Left colon (tissue), 2 donors: ENCODE results near the gene HOXA2. TPM values are rescaled to one million over a fixed set of nuclear protein-coding genes. Genes with fewer than 3 reads are reported as not detected.

Experiments used
- ATAC-seq: fragments of 200-7000 bp; cut with Tn5 transposase; one replicate; pipeline ENCODE4 v1.9.1; 2020; ENCODE audit warnings: mild to moderate bottlenecking, moderate library complexity
- DNase-seq, 2 donors: peaks; one replicate each; pipeline ENCODE4 v3.0.0-alpha.2; 2020
- intact Hi-C, 2 donors: fragments of 100-400 bp; cut with DNase I in 1 of 2; cut with micrococcal nuclease in 1 of 2; formaldehyde crosslinking; loops; one replicate each; pipeline versions ENCODE4 v1.11.2 to v1.14.0; 2022; cut with DNase I, micrococcal nuclease
- total RNA-seq, 2 donors: library from RNA; stranded (reverse); fragmentation: NEBNext Ultra II Directional; extraction: Animal tissue kit (Norgen Biotek cat#: 25700); gene quantifications; one replicate each; pipeline ENCODE4 v1.2.1, GENCODE V29; 2021
- donor health status: DM: no; HTN: no; CAD: no.
- donor health status: DM: yes; HTN: yes; CAD: no.

Gene HOXA2
- total RNA-seq, 2 donors from 2014 or later: 2.7 to 3.2 TPM

DNA sequence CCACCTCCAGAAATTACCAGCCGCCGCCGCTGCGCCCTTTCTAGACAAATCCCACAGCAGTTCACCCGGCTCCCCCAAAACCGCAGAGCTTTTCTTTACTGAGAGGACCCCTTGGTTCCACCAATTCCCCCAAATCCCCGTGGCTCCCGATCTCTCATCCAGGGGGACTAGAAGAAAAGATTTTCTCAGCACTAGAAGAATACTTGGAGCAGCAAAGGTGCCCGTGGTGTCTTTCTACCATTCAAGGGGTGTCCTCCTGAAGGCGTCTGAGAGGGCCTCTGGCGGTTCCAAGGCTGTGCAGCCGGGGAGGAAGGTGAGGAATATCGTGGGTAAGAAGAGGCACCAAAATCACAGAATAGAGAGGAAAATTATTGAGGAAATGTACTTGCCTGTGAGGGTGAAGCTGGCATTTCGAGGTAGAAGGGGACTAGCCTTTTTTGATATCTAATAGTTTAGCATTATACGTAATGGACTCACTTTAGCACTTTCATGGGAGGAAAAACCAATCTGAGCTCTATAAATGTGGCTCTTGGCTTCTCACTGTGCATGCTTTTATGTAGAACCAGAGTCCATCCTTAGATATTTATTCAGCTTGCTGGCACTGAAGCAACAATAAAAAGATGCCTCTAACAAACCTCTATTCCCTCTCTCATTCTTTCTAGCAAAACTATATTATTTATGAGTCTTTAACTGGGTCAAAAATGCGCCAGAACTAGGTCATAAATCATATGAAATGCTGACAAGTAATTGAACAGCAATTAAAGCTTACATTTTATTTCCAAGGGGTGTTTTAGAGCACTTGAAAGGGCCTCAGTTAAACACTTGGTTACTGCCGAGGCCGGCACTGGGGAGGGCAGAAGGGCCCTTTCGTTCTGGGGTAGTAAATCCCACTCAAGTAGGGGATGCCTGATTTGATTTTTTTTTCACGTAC, 13.8 kb upstream of the HOXA2 start:
- ATAC-seq: no peak
- intact Hi-C loops: no loop called here
- DNase-seq: no peak

GRCh38 chr7:27115221-27116026, 12.9 kb upstream of the HOXA2 start:
- ATAC-seq (peak; percentile 34), DNase-seq (peak; percentile 66 to 74)
- intact Hi-C loops: no loop called here

DNA sequence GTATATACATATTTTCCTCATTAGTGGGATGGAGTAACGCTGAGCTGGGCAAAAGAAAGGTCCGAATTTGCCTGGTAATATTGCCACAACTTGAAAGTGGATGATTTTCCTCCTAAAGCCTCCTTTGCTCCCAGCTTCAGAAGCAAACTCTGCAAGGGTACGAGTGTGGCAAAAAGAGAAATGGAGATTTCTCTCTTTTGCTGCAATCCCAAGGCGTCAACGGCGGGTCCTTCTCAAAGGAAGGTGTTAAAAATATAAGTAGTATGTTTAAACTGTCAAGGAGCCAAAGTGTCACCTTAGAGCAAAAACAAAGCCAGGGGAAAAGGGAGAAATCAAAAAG, 12.4 kb upstream of the HOXA2 start:
- DNase-seq (no peak), ATAC-seq (no peak)
- intact Hi-C loops: no loop called here

GRCh38 chr7:27113991-27114769, 11.7 kb upstream of the HOXA2 start:
- intact Hi-C loops: no loop called here
- DNase-seq (peak; percentile 66 to 76), ATAC-seq (peak; percentile 19)

DNA sequence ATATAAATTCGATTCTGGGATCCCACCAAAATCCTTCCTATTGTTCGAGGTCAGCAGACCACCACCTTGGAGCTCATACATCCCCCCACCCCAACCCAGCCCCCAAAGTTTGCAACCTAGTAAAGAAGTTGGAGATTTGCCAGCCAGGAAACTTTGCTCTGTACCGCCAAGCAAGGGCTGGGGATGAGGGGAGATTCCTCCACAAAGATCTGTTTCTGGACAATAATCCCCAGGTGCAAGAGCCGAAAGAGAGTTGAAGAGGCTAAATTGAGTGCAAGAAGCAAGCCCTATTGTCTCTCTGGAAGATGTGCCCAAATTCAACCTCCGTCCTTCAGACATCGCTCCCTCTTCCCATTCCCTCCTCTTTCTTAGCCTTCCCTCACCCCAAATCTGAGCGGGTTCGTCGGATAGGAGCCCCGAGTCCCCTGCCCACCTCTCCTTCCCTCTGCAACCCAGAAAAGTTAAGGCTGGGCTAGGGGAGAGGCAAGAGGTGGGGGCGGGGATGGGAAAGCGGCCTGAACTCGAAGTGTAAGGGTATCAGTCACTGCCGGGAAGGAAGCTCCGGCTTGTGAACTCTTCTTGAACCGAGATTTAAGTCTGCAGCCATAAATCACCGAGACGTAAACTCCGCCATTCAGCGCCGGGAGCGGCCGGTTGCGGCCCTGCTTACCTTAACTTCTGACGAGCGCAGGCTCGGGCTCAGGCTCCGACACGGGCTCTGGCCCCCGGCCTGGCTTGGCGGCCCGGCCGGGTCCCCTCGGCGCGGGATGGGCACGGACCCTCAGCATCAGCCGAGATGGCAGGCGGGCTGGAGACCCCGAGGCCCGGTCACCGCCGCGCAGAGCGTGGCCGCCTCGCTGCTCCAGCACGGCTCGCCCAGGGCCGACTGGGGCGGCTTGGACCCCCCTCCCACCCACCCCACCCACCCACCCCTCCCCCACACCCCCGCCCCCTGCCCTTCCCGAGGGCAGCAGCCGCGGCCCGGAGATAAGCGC, 10.8 kb upstream of the HOXA2 start:
- ATAC-seq (peak; percentile 61), DNase-seq (peak; percentile 82 to 85)
- intact Hi-C loops: no loop called here

GRCh38 chr7:27112361-27112760, 9.9 kb upstream of the HOXA2 start:
- intact Hi-C loops: no loop called here
- DNase-seq: no peak

GRCh38 chr7:27111751-27112277, 9.3 kb upstream of the HOXA2 start:
- ATAC-seq: no peak
- no peak for DNase-seq
- intact Hi-C loops: no loop called here

More at GRCh38 chr7:27112361-27112760, 9.9 kb upstream of the HOXA2 start:
- no peak for ATAC-seq

DNA sequence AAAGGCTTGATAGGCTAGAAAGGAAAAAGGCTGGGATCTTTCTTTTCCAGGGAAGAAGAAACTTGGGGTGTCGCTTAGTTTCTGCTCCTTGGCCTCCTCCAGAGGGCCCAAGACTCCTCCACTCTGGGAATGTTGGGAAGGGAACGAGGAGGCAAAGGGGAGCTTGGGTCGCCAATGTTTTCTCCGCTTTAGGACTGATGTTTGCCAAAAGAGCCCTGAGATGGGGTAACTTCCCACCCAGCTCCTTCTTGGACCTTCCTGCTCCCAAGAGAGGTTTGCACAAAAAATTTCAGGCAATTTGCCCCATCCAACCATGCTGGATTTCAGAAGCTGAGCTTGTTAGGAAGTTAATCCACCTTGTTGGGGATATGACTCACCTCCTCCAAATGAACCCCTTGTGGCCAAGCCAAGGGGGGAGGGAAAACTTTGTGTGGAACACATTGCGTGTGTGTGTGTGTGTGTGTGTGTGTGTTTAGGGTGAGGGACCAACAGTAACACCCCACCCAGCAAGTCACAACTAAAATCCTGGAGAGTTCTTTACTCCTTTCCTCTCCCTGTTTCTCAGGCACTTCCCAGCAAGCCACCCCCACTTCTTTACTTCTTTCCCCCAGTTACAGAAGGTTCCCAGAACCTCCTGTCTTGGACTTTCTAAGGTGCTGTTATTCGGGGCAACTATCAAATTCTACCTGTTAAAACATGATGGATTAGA, 8.7 kb upstream of the HOXA2 start:
- intact Hi-C loops: no loop called here
- peak in 1 of 2 donors; percentile 61 for DNase-seq
- no peak for ATAC-seq

GRCh38 chr7:27110186-27111031, 7.9 kb upstream of the HOXA2 start:
- ATAC-seq: peak; percentile 33
- DNase-seq: peak; percentile 76 to 84
- intact Hi-C loops: no loop called here

GRCh38 chr7:27109466-27110185, 7.1 kb upstream of the HOXA2 start:
- ATAC-seq (no peak), DNase-seq (no peak)
- intact Hi-C loops: no loop called here

GRCh38 chr7:27108390-27109127, 6.1 kb upstream of the HOXA2 start:
- intact Hi-C loops: no loop called here
- DNase-seq (peak; percentile 56 to 71), ATAC-seq (peak; percentile 44)

- intact Hi-C loops: no loop called here
- peak; percentile 47 for ATAC-seq
Measured at GRCh38 chr7:27107391-27108381, 5.2 kb upstream of the HOXA2 start.

DNA sequence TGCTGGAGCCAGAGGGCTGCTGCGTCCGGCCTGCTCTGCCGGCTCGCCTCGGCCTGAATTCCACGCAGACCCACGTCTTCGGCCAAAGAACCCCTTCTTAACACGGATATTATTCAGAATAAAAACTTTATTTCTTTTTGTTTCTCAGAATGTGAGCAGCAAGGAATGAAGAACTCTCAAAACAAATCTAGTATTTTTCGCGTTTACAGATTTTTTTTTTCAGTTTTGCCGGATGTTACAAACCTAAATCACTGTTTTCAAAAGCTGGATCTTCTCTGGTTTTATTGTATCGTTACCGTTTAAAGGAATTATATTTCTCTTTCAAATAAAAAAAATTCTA, 4.4 kb upstream of the HOXA2 start:
- DNase-seq (no peak), ATAC-seq (no peak)
- intact Hi-C loops: no loop called here

More at GRCh38 chr7:27107391-27108381, 5.2 kb upstream of the HOXA2 start:
- peak in 1 of 2 donors; percentile 50 for DNase-seq
